WTC11 (cell line): Measurements from ENCODE around the gene PERP.

ENCODE experiments used
- ELF4 ChIP-seq: sonication (generic); formaldehyde crosslinking; IDR thresholded peaks from 2 replicates; pipeline ENCODE4 v1.8.1; 2022; ENCODE audit warnings: low read depth, mild to moderate bottlenecking, moderate library complexity, missing genetic modification reagents
- ESRRA ChIP-seq: sonication (generic); formaldehyde crosslinking; IDR thresholded peaks from 2 replicates; pipeline ENCODE4 v1.8.1; 2022; ENCODE audit warnings: mild to moderate bottlenecking, missing genetic modification reagents, borderline replicate concordance
- FOXK1 ChIP-seq: sonication (generic); formaldehyde crosslinking; IDR thresholded peaks from 2 replicates; pipeline ENCODE4 v1.8.0; 2022; ENCODE audit warnings: mild to moderate bottlenecking, moderate library complexity, missing genetic modification reagents
- IRF2 ChIP-seq: sonication (generic); formaldehyde crosslinking; IDR thresholded peaks from 2 replicates; pipeline ENCODE4 v1.8.0; 2022; ENCODE audit warnings: low read depth, missing genetic modification reagents, borderline replicate concordance
- JUN ChIP-seq: sonication (generic); formaldehyde crosslinking; IDR thresholded peaks from 2 replicates; pipeline ENCODE4 v1.8.0; 2023; ENCODE audit warnings: mild to moderate bottlenecking, missing genetic modification reagents
- TEAD1 ChIP-seq: sonication (generic); formaldehyde crosslinking; IDR thresholded peaks from 2 replicates; pipeline ENCODE4 v1.8.0; 2022; ENCODE audit warnings: mild to moderate bottlenecking, missing genetic modification reagents
- ZNF317 ChIP-seq: sonication (generic); formaldehyde crosslinking; IDR thresholded peaks from 2 replicates; pipeline ENCODE4 v1.8.1; 2023; ENCODE audit warnings: low read depth, mild to moderate bottlenecking, moderate library complexity, missing genetic modification reagents, borderline replicate concordance
- TF ChIP-seq, protein P1 (sequence below): sonication (generic); formaldehyde crosslinking; IDR thresholded peaks from 2 replicates; pipeline ENCODE4 v1.8.1; 2023; ENCODE audit warnings: mild to moderate bottlenecking, missing genetic modification reagents
- TF ChIP-seq, protein P2 (sequence below): fragments of 200-600 bp; IDR thresholded peaks from 2 replicates; pipeline ENCODE4 v1.8.0; 2022; ENCODE audit warnings: antibody characterized with exemption
- TF ChIP-seq, protein P3 (sequence below): sonication (generic); formaldehyde crosslinking; IDR thresholded peaks from 2 replicates; pipeline ENCODE4 v1.8.1; 2023; ENCODE audit warnings: mild to moderate bottlenecking, missing genetic modification reagents, moderate library complexity
- TF ChIP-seq, protein P4 (sequence below): sonication (generic); formaldehyde crosslinking; IDR thresholded peaks from 2 replicates; pipeline ENCODE4 v1.8.0; 2022; ENCODE audit warnings: mild to moderate bottlenecking, missing genetic modification reagents
- TF ChIP-seq, protein P5 (sequence below): sonication (generic); formaldehyde crosslinking; IDR thresholded peaks from 2 replicates; pipeline ENCODE4 v1.8.0; 2023; ENCODE audit warnings: mild to moderate bottlenecking, missing genetic modification reagents
- TF ChIP-seq, protein P6 (sequence below): sonication (generic); formaldehyde crosslinking; IDR thresholded peaks from 2 replicates; pipeline ENCODE4 v1.8.0; 2022; ENCODE audit warnings: mild to moderate bottlenecking, missing genetic modification reagents
- TF ChIP-seq, protein P7 (sequence below): sonication (generic); formaldehyde crosslinking; conservative IDR thresholded peaks from 2 replicates; pipeline ENCODE4 v1.8.1; 2022; ENCODE audit warnings: mild to moderate bottlenecking, missing genetic modification reagents

DNA sequence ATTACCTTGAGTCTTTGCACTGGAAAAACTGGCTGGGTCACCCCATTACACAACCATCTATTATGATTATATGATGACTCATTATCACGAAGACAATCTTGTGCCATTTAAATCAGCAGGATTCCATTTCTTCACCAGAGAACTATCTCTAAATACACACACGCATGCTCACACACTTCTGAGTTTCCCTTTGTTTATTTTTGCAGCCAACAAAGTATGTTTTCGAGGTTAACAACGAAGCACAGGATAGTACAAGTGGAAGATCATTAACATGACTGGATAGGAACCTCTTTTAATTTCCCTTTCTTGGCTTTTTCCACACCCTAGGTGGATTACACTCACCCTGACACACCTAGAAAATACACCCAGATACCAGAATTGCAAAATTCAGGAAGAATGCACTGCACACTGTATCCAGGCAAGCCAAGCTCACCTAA is 18.9 kb downstream of the PERP start:
- TF ChIP-seq, protein P1, sequence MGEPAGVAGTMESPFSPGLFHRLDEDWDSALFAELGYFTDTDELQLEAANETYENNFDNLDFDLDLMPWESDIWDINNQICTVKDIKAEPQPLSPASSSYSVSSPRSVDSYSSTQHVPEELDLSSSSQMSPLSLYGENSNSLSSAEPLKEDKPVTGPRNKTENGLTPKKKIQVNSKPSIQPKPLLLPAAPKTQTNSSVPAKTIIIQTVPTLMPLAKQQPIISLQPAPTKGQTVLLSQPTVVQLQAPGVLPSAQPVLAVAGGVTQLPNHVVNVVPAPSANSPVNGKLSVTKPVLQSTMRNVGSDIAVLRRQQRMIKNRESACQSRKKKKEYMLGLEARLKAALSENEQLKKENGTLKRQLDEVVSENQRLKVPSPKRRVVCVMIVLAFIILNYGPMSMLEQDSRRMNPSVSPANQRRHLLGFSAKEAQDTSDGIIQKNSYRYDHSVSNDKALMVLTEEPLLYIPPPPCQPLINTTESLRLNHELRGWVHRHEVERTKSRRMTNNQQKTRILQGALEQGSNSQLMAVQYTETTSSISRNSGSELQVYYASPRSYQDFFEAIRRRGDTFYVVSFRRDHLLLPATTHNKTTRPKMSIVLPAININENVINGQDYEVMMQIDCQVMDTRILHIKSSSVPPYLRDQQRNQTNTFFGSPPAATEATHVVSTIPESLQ (CRISPR knock-in tag): no peak
- TF ChIP-seq, protein P2, sequence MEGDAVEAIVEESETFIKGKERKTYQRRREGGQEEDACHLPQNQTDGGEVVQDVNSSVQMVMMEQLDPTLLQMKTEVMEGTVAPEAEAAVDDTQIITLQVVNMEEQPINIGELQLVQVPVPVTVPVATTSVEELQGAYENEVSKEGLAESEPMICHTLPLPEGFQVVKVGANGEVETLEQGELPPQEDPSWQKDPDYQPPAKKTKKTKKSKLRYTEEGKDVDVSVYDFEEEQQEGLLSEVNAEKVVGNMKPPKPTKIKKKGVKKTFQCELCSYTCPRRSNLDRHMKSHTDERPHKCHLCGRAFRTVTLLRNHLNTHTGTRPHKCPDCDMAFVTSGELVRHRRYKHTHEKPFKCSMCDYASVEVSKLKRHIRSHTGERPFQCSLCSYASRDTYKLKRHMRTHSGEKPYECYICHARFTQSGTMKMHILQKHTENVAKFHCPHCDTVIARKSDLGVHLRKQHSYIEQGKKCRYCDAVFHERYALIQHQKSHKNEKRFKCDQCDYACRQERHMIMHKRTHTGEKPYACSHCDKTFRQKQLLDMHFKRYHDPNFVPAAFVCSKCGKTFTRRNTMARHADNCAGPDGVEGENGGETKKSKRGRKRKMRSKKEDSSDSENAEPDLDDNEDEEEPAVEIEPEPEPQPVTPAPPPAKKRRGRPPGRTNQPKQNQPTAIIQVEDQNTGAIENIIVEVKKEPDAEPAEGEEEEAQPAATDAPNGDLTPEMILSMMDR: no peak
- TF ChIP-seq TEAD1 (CRISPR knock-in tag) (no peak), JUN (CRISPR knock-in tag) (no peak), ELF4 (no peak), IRF2 (CRISPR knock-in tag) (no peak), FOXK1 (CRISPR knock-in tag) (no peak), ZNF317 (no peak), ESRRA (CRISPR knock-in tag) (no peak)
- TF ChIP-seq, protein P3, sequence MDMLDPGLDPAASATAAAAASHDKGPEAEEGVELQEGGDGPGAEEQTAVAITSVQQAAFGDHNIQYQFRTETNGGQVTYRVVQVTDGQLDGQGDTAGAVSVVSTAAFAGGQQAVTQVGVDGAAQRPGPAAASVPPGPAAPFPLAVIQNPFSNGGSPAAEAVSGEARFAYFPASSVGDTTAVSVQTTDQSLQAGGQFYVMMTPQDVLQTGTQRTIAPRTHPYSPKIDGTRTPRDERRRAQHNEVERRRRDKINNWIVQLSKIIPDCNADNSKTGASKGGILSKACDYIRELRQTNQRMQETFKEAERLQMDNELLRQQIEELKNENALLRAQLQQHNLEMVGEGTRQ: no peak
- TF ChIP-seq, protein P4, sequence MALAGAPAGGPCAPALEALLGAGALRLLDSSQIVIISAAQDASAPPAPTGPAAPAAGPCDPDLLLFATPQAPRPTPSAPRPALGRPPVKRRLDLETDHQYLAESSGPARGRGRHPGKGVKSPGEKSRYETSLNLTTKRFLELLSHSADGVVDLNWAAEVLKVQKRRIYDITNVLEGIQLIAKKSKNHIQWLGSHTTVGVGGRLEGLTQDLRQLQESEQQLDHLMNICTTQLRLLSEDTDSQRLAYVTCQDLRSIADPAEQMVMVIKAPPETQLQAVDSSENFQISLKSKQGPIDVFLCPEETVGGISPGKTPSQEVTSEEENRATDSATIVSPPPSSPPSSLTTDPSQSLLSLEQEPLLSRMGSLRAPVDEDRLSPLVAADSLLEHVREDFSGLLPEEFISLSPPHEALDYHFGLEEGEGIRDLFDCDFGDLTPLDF (CRISPR knock-in tag): no peak
- TF ChIP-seq, protein P5, sequence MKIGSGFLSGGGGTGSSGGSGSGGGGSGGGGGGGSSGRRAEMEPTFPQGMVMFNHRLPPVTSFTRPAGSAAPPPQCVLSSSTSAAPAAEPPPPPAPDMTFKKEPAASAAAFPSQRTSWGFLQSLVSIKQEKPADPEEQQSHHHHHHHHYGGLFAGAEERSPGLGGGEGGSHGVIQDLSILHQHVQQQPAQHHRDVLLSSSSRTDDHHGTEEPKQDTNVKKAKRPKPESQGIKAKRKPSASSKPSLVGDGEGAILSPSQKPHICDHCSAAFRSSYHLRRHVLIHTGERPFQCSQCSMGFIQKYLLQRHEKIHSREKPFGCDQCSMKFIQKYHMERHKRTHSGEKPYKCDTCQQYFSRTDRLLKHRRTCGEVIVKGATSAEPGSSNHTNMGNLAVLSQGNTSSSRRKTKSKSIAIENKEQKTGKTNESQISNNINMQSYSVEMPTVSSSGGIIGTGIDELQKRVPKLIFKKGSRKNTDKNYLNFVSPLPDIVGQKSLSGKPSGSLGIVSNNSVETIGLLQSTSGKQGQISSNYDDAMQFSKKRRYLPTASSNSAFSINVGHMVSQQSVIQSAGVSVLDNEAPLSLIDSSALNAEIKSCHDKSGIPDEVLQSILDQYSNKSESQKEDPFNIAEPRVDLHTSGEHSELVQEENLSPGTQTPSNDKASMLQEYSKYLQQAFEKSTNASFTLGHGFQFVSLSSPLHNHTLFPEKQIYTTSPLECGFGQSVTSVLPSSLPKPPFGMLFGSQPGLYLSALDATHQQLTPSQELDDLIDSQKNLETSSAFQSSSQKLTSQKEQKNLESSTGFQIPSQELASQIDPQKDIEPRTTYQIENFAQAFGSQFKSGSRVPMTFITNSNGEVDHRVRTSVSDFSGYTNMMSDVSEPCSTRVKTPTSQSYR (CRISPR knock-in tag): no peak
- TF ChIP-seq, protein P6, sequence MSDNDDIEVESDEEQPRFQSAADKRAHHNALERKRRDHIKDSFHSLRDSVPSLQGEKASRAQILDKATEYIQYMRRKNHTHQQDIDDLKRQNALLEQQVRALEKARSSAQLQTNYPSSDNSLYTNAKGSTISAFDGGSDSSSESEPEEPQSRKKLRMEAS (CRISPR knock-in tag): no peak
- TF ChIP-seq, protein P7, sequence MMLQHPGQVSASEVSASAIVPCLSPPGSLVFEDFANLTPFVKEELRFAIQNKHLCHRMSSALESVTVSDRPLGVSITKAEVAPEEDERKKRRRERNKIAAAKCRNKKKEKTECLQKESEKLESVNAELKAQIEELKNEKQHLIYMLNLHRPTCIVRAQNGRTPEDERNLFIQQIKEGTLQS (CRISPR knock-in tag): no peak
